ENCODE results near the gene ZDHHC11B.
"Not testable (repeated sequence)": the region's sequence is repeated elsewhere in the genome, so short reads cannot be mapped to it uniquely, and the experiment has no call there.

The ZDHHC11B gene

GRCh38 chr5:784428-785177 lies at the start of gene ZDHHC11B:
ZDHHC11B (minus strand) TSS chr5:784729; CDS start chr5:766919, 17,810 bp downstream.
- peak; percentile 96 for DNase-seq

GRCh38 chr5:834013-834412 lies 49.5 kb upstream of the ZDHHC11B start:
- DNase-seq = not testable (repeated sequence)

- not testable (repeated sequence) for DNase-seq
These were observed 43.7 kb upstream of the ZDHHC11B start for GRCh38 chr5:828194-828593.

DNA sequence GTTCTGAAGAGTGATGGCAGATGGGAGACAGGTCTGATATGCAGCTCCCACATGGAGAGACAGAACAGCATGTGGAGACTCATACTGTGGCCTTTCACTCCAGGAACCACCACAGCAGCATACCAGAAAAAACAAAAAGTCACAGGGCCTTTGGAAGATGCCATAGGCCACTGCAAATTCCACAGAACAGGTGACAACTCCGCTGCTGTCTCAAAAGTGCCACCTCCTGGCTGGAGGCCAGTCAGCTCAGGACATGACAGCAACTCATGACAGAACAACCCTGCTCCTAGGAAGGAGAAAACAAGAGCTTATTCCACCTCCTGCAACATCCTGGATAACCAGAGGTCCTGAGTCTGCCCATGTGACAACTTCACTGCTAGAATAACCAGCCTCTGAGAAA lies 41.0 kb upstream of the ZDHHC11B start:
- DNase-seq = not testable (repeated sequence)

GRCh38 chr5:821504-821903 lies 37.0 kb upstream of the ZDHHC11B start:
- DNase-seq = no peak

DNA sequence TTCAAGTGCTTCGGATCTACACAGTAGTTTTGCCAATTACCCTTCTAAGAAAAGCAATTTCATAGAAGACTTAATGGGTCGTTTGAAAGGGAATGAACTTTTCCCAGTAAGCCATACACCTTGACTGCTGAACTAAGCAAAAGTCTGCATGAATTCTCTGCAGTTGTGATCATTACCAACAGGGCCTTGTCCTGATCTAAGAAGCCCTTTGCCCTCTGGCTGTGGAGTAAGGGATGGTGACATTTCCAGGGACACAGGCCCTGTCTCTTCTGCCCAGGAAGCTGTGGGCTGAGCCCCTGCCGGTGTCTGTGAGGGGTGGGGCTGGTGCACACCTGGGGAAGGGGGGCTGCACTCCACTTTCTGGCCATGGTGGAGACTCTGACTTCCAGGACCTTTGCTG lies 35.7 kb upstream of the ZDHHC11B start:
- no peak for DNase-seq

DNA sequence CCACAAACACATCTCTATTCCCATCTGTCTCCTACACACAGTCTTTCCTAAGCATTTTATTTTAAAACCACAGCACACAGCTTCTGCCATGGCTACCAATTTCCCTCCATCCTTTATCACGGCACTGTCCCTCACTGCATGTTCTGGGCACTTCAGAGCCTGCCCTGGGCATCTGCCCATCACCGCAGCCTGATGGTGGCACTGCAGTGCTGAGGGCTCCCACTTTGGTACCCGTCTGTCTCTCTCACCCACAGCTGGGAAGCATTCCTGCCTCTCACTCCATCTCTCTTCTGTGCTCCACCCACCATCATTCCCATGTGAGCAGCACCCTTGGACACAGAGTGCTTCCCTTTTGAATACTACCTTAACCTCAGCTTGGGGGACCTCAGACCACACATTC lies 34.5 kb upstream of the ZDHHC11B start:
- no peak for DNase-seq

GRCh38 chr5:816176-816575 lies 31.6 kb upstream of the ZDHHC11B start:
- no peak for DNase-seq

GRCh38 chr5:815449-815848 lies 30.9 kb upstream of the ZDHHC11B start:
- no peak for DNase-seq

GRCh38 chr5:813575-813974 lies 29.0 kb upstream of the ZDHHC11B start:
- not testable (repeated sequence) for DNase-seq

DNA sequence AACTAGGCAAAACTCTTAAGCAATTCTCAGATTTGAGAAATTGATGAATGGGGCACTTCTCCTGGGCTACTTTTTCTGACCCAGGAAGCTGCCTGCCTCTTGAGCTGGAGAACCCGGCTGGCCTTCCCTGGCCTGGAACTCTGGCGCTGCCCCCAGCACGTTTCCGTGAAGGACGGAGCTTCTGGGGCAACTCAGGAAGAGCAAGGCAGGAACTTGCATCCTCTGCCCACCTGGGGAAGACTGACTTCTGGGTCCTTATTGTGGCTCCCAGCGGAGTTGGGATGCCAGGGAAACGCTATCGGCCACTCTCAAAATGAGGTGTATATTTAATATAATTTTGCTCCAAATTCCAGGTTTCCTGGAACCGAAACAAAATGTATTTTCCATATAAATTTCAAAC lies 26.9 kb upstream of the ZDHHC11B start:
- not testable (repeated sequence) for DNase-seq

- not testable (repeated sequence) for DNase-seq
These were observed 23.4 kb upstream of the ZDHHC11B start for GRCh38 chr5:807719-808514.

- DNase-seq = no peak
These were observed 16.9 kb upstream of the ZDHHC11B start for GRCh38 chr5:801472-801871.

DNA sequence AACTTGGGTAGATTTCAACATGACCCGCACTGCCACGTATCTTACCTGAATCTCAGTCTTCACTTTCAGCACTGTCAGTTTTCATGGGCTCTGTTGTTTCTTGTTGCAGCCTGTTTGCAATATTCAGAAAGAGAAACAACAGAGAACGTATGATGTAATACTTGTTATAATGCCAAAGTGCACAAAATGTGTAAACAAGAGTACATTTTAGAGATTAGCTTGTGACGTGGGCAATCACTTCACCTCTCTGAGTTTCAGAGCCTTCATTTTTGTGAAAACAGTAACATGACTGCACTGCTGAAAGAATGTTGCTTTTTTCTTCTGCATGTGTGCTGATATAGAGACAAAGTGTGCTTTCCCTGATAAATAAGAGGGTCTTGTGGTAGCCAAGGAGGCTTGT lies 16.5 kb upstream of the ZDHHC11B start:
- DNase-seq = not testable (repeated sequence)

GRCh38 chr5:798505-799138 lies 14.1 kb upstream of the ZDHHC11B start:
- DNase-seq = not testable (repeated sequence)

DNA sequence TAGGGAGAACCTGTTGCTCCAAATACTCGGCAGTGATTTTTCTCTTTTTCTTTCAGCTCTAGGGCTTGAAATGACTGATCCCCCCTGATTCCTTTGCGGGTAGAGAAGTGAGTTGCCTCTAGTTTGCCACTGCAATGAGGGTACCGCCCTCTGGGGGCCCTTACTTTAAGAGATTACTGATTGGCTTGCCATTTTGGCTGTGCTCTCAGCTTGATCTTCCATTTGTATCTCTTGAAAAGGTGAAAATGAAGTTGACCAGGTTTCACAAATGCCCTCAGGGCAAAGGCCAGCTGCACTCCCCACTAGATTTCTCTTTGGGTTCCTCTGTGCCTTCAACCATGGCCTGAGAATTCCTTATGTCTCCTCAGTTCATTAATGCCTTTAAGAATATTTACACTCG lies 13.5 kb upstream of the ZDHHC11B start:
- DNase-seq = not testable (repeated sequence)

DNA sequence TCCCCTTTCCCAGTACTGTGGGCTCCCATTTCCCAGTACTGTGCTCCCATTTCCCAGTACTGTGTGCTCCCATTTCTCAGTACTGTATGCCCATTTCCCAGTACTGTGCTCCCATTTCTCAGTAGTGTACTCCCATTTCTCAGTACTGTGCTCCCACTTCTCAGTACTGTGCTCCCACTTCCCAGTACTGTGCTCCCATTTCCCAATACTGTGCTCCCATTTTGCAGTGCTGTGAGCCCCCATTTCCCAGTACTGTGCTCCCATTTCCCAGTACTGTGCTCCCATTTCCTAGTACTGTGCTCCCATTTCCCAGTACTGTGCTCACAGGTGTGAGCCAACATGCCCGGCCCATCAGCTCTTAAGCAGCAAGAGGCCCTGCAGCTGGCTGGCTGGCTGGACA lies 11.3 kb upstream of the ZDHHC11B start:
- DNase-seq = not testable (repeated sequence)

GRCh38 chr5:794948-795347 lies 10.4 kb upstream of the ZDHHC11B start:
- not testable (repeated sequence) for DNase-seq

GRCh38 chr5:788703-789102 lies 4.2 kb upstream of the ZDHHC11B start:
- not testable (repeated sequence) for DNase-seq

DNA sequence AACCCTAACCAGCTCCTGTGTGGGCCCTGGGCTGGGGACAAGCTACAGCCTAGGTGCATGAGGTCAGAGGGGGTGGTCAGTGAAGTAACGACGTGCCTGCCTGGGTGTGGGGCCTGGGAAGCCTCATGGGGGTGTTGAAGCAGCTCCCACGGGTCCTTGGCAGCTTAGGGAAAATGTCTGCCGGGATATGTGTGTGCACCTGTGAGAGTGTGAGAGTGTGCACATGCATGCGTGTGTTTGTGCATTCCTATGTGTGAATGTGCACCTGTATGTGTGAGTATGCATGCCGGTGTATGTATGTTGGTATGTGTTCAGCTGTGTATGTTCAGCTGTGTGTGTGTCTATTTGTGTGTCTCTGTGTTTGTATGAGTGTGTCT lies 3.3 kb upstream of the ZDHHC11B start:
- not testable (repeated sequence) for DNase-seq

GRCh38 chr5:787224-787856 lies 2.8 kb upstream of the ZDHHC11B start:
- DNase-seq = not testable (repeated sequence)

DNA sequence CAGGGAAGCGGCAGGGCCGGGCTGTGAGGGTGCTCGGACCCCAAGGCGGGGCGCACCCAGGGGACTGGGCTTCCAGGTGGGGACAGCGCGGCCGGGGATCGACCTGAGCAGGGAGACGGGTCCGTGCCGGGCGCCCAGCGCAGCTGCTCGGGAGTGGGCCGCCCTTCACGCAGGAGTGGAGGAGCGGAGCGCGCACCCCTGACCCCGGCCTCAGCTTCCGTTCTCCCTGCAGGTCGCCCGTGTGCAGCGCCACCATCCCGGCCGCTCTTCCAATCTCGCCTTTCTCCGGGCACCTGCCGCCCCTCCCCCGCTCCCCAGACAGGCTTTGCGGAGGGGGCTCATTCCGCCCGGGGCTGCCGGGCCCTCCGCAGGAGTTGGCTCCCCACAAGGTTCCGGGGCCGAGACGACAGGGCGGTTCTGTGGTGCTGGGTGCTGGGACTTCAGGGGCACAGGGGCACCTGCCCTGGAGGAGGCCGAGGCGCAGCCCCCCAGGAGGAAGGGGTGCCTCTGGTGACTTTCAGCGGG lies 714 bp upstream of the ZDHHC11B start:
- not testable (repeated sequence) for DNase-seq
